DMS153 treated with DMSO at 0.1 percent for 48 hours (cell line): ENCODE data around the gene MRTFA.
A peak's percentile ranks its signal among the peaks of the same experiment; 100 is the strongest.

ENCODE experiments used
- DNase-seq: peaks from one replicate; lab custom pipeline; 2025; ENCODE audit not compliant: unreplicated experiment; lab: John Stamatoyannopoulos, UW

The MRTFA gene

GRCh38 chr22:40472579-40472978 is 163.9 kb downstream of the MRTFA start:
- DNase-seq: no peak

GRCh38 chr22:40472051-40472450 is 164.5 kb downstream of the MRTFA start:
- DNase-seq: no peak

- DNase-seq: no peak
Observed at GRCh38 chr22:40469181-40469580, 167.3 kb downstream of the MRTFA start.

- DNase-seq: no peak
Observed at GRCh38 chr22:40468616-40469015, 167.9 kb downstream of the MRTFA start.

- DNase-seq: no peak
Observed at GRCh38 chr22:40466976-40467375, 169.5 kb downstream of the MRTFA start.

- no peak for DNase-seq
Observed at GRCh38 chr22:40463683-40464082, 172.8 kb downstream of the MRTFA start.

- DNase-seq: no peak
Observed at GRCh38 chr22:40463017-40463631, 173.4 kb downstream of the MRTFA start.

GRCh38 chr22:40462195-40462984 is 174.1 kb downstream of the MRTFA start:
- no peak for DNase-seq

- DNase-seq: no peak
Observed at GRCh38 chr22:40453671-40454070, 182.8 kb downstream of the MRTFA start.

GRCh38 chr22:40452730-40453487 is 183.6 kb downstream of the MRTFA start:
- peak; percentile 3 for DNase-seq

GRCh38 chr22:40451210-40451609 is 185.3 kb downstream of the MRTFA start:
- no peak for DNase-seq

- no peak for DNase-seq
Observed at GRCh38 chr22:40450616-40451015, 185.9 kb downstream of the MRTFA start.

GRCh38 chr22:40449676-40450035 is 186.9 kb downstream of the MRTFA start:
- no peak for DNase-seq

- DNase-seq: no peak
Observed at GRCh38 chr22:40446203-40446602, 190.3 kb downstream of the MRTFA start.

- DNase-seq: no peak
Observed at GRCh38 chr22:40444178-40444831, 192.2 kb downstream of the MRTFA start.

- DNase-seq: no peak
Observed at GRCh38 chr22:40443732-40444131, 192.8 kb downstream of the MRTFA start.

GRCh38 chr22:40441761-40442390 is 194.6 kb downstream of the MRTFA start:
- DNase-seq: no peak

- peak; percentile 53 for DNase-seq
Observed at GRCh38 chr22:40436505-40437431, 199.8 kb downstream of the MRTFA start.

GRCh38 chr22:40434745-40435144 is 201.8 kb downstream of the MRTFA start:
- no peak for DNase-seq

GRCh38 chr22:40434106-40434505 is 202.4 kb downstream of the MRTFA start:
- DNase-seq: no peak
